ENCODE results near the gene ITIH3. TPM values are rescaled to one million over a fixed set of nuclear protein-coding genes. Genes with fewer than 3 reads are reported as not detected.

ITIH3 gene
- total and polyA plus RNA-seq, 2 of the 8 experiments (the other 6 are each of a cell fraction or from before 2014, with no cell fraction given), result not detected

- CTCF ChIA-PET (ENCODE audit: partially characterized antibody), result interaction anchor here (0.6 to 3.3 kb wide), 5 partner anchors 14 to 51 kb away, joined by 3 to 12 read pairs (median 5); no protein-coding TSS in a partner anchor
- H3K36me3 ChIP-seq (ENCODE audit: control insufficient read depth in 2 of 4, insufficient read depth in 4 of 4, low read length in 3 of 4), result peaks cover 5 to 30% (median 19%) of the 10 kb centered on the region in 4 experiments; a peak in 7 of 8 replicates
- H3K27ac ChIP-seq (ENCODE audit: low read depth, low read length), result peak overlapping the region; percentile 54; the same call in 1 of the 2 replicates
- no peaks in the 10 kb centered on the region for H3K9me3 ChIP-seq (ENCODE audit: insufficient read depth in 2 of 2, low read depth in 1 of 2, low read length in 1 of 2)
- no peak for FAIRE-seq
- peaks cover 0 to 2% (median 0%) of the 10 kb centered on the region in 4 experiments; a peak in 1 of 7 replicates for H3K4me1 ChIP-seq (replicated peaks in 1 of 4; ENCODE audit: control insufficient read depth in 3 of 4, insufficient read depth in 4 of 4, low read length in 3 of 4)
- H2BK12ac ChIP-seq (ENCODE audit: low read depth, low read length), result no peak overlapping the region
- no peak overlapping the region for H3K14ac ChIP-seq (ENCODE audit: insufficient read length)
- no peak overlapping the region for H4K5ac ChIP-seq (ENCODE audit: insufficient read length, low read depth, low read length)
- H4K20me1 ChIP-seq (replicated peaks in 1 of 2; ENCODE audit: control insufficient read depth in 1 of 2, insufficient read depth in 2 of 2, low read length in 2 of 2), result no peaks in the 10 kb centered on the region
- H3K27me3 ChIP-seq (replicated peaks in 1 of 4; ENCODE audit: control insufficient read depth in 3 of 4, extremely low read depth in 1 of 4, insufficient read depth in 3 of 4, low read length in 3 of 4), result no peaks in the 10 kb centered on the region
- peak overlapping the region; percentile 17 for H3K56ac ChIP-seq (replicated peaks; ENCODE audit: insufficient read length, low read depth, low read length)
- H4K8ac ChIP-seq (ENCODE audit: extremely low read depth, insufficient read depth, low read length), result no peak overlapping the region
- H3K18ac ChIP-seq (ENCODE audit: extremely low read depth, low read length), result 0 out of 2 replicates have a peak overlapping the region, but pooled peaks have one; percentile 51
- H3K4me3 ChIP-seq (ENCODE audit: extremely low read depth in 1 of 4, insufficient read depth in 2 of 4, low read depth in 3 of 4, low read length in 4 of 4), result peak overlapping the region; percentile 70 to 88 (median 78)
- peak overlapping the region; percentile 73 to 83 for H3K4me2 ChIP-seq (ENCODE audit: insufficient read depth in 1 of 2, low read depth in 2 of 2, low read length in 2 of 2)
- H4K91ac ChIP-seq (replicated peaks; ENCODE audit: insufficient read length, low read length), result no peak overlapping the region
- no peak overlapping the region for H3K23ac ChIP-seq (ENCODE audit: insufficient read length)
- WGBS, 2 experiments (ENCODE audit: extremely low coverage in 1 of 2, insufficient coverage in 1 of 2, insufficient read length in 1 of 2, insufficient replicate concordance in 2 of 2, low coverage in 1 of 2, low lambda C conversion rate in 2 of 2, missing lambda C conversion rate in 1 of 2), result 22% methylated on average over 13 of the region's 13 CpGs; no CpG with 5 or more reads in 1 of the 2 experiments
- DNase-seq (ENCODE audit: low read depth in 1 of 2, low spot score in 2 of 2), result no peak
- peaks cover 7% of the 10 kb centered on the region for H3K23me2 ChIP-seq (ENCODE audit: low read depth, low read length)
- peaks cover 0 to 21% of the 10 kb centered on the region in 2 experiments; a peak in 3 of 4 replicates for H3K79me2 ChIP-seq (ENCODE audit: control insufficient read depth in 1 of 2, insufficient read depth in 2 of 2, low read length in 2 of 2)
- H3K4ac ChIP-seq (replicated peaks; ENCODE audit: insufficient read length, low read depth, low read length), result no peak overlapping the region
- POLR2A ChIA-PET (ENCODE audit: partially characterized antibody), result interaction anchor here (0.8 to 2.3 kb wide), 13 partner anchors 10 to 303 kb away, joined by 3 to 10 read pairs (median 7); partner anchors contain the start of genes GNL3, ITIH3 and PBRM1
- H2BK20ac ChIP-seq (ENCODE audit: low read length), result no peak overlapping the region
- peaks cover 3% of the 10 kb centered on the region; the same call in 1 of the 2 replicates for H3K79me1 ChIP-seq (ENCODE audit: low read depth, low read length)
- H2AK5ac ChIP-seq (ENCODE audit: low read depth, low read length), result no peak overlapping the region
- no peak for TF ChIP-seq TAF7 (optimal IDR thresholded peaks at IDR 0.05; ENCODE audit: borderline replicate concordance, low read depth, low read length)
- no peak for TF ChIP-seq GTF2F1 (IDR thresholded peaks at IDR 0.05; ENCODE audit: borderline replicate concordance, low read depth, low read length)
- no peak; a peak in 1 of 3 replicates for TF ChIP-seq POLR2A (IDR thresholded peaks at IDR 0.05; ENCODE audit: control extremely low read depth in 1 of 2, low read depth in 2 of 2, low read length in 2 of 2)
- no peak for TF ChIP-seq EGR1 (IDR thresholded peaks at IDR 0.05; ENCODE audit: borderline replicate concordance, low read depth, low read length)
- TF ChIP-seq SP4 (IDR thresholded peaks at IDR 0.05; ENCODE audit: low read length), result no peak
- no peak for TF ChIP-seq CTCF (IDR thresholded peaks at IDR 0.05; ENCODE audit: control extremely low read depth in 1 of 3, insufficient read depth in 1 of 3, low read depth in 1 of 3, low read length in 3 of 3)
- TF ChIP-seq SAP30 (IDR thresholded peaks at IDR 0.05; ENCODE audit: insufficient read depth, insufficient replicate concordance, low read length), result no peak
- TF ChIP-seq KDM1A (IDR thresholded peaks at IDR 0.05; ENCODE audit: borderline replicate concordance, low read length), result no peak
- TF ChIP-seq CBX8 (IDR thresholded peaks at IDR 0.05; ENCODE audit: borderline replicate concordance, low read depth, low read length), result no peak
- H3K9ac ChIP-seq (replicated peaks in 1 of 4; ENCODE audit: extremely low read depth in 1 of 4, low read depth in 3 of 4, low read length in 3 of 4), result peak overlapping the region; percentile 56 to 84 (median 66)
- H2BK15ac ChIP-seq (ENCODE audit: low read length), result no peak overlapping the region
- no peak overlapping the region for H2BK5ac ChIP-seq (ENCODE audit: low read depth, low read length)
- H2BK120ac ChIP-seq (replicated peaks; ENCODE audit: low read depth, low read length), result no peak overlapping the region
- peak overlapping the region; percentile 86; the same call in 1 of the 2 replicates for H2AFZ ChIP-seq (ENCODE audit: low read length)
These were observed 24.7 kb upstream of the ITIH3 start for GRCh38 chr3:52769786-52770455.
